Caco-2 (cell line): ENCODE measurements around the gene WDR4. TPM values are rescaled to one million over a fixed set of nuclear protein-coding genes. Genes with fewer than 3 reads are reported as not detected.
"Not testable (repeated sequence)": the region's sequence is repeated elsewhere in the genome, so short reads cannot be mapped to it uniquely, and the experiment has no call there.

Source experiments
- BruUV-seq: library from RNA; stranded (reverse); fragments of 400-500 nt; replicated peaks from 2 replicates; lab custom pipeline; 2021; lab: Mats Ljungman, UMichigan
- CTCF ChIA-PET: fragments of 300-600 bp; sonication (Branson Sonifier 250); formaldehyde crosslinking; loops from one replicate; lab custom pipeline; 2022; ENCODE audit warnings: antibody characterized with exemption; lab: Charles Lee
- POLR2A ChIA-PET: fragments of 300-600 bp; sonication (Branson Sonifier 250); formaldehyde crosslinking; loops from one replicate; lab custom pipeline; 2022; ENCODE audit warnings: antibody characterized with exemption; lab: Charles Lee
- DNase-seq, 2 experiments: peaks; one replicate each; pipeline versions ENCODE4 v3.0.0 to v3.0.0-alpha.2; 2020 to 2022
- H3K27me3 ChIP-seq: replicated peaks from 2 replicates; pipeline ENCODE4 v1.6.0; 2011; ENCODE audit warnings: low read length; ENCODE audit not compliant: control insufficient read depth, insufficient read depth
- H3K36me3 ChIP-seq: 2 replicates; pipeline ENCODE4 v1.5.1; 2011; ENCODE audit warnings: low read length; ENCODE audit not compliant: control insufficient read depth, insufficient read depth
- H3K4me1 ChIP-seq: fragments of 250-450 bp; sonication (Bioruptor Pico); 2 replicates; pipeline ENCODE4 v1.5.1; 2020; ENCODE audit warnings: mild to moderate bottlenecking
- H3K4me3 ChIP-seq: 2 replicates; pipeline ENCODE4 v1.5.1; 2011; ENCODE audit warnings: low read depth, mild to moderate bottlenecking, control low read depth, low read length
- H3K9me3 ChIP-seq: fragments of 250-450 bp; sonication (Bioruptor Pico); 2 replicates; pipeline ENCODE4 v1.5.1; 2020; ENCODE audit warnings: mild to moderate bottlenecking, moderate library complexity
- H3K27ac Mint-ChIP-seq: one replicate; pipeline ENCODE4 v1.8.0; 2022; ENCODE audit warnings: mixed read lengths; ENCODE audit not compliant: unreplicated experiment
- H3K27me3 Mint-ChIP-seq: one replicate; pipeline ENCODE4 v1.8.0; 2022; ENCODE audit warnings: mixed read lengths; ENCODE audit not compliant: insufficient read depth, unreplicated experiment
- H3K36me3 Mint-ChIP-seq: one replicate; pipeline ENCODE4 v1.8.0; 2022; ENCODE audit warnings: mild to moderate bottlenecking, mixed read lengths; ENCODE audit not compliant: insufficient read depth, unreplicated experiment
- H3K4me1 Mint-ChIP-seq: one replicate; pipeline ENCODE4 v1.8.0; 2022; ENCODE audit warnings: low read depth, mixed read lengths; ENCODE audit not compliant: unreplicated experiment
- H3K4me3 Mint-ChIP-seq: one replicate; pipeline ENCODE4 v1.8.0; 2022; ENCODE audit warnings: mild to moderate bottlenecking, moderate library complexity, mixed read lengths; ENCODE audit not compliant: unreplicated experiment
- H3K9me3 Mint-ChIP-seq: one replicate; pipeline ENCODE4 v1.8.0; 2022; ENCODE audit warnings: mixed read lengths; ENCODE audit not compliant: unreplicated experiment
- intact Hi-C: fragments of 100-400 bp; cut with micrococcal nuclease; formaldehyde crosslinking; loops from one replicate; pipeline ENCODE4 v1.10.0; 2022; ENCODE audit not compliant: unreplicated experiment
- total RNA-seq: library from RNA; stranded (reverse); gene quantifications from 2 replicates; pipeline ENCODE4 v1.2.3, GENCODE V29; 2022
- TF ChIP-seq, protein P1 (sequence below), 2 experiments: fragments of 200-600 bp in 1 of 2; IDR thresholded peaks; 1 replicate in 1 of 2; 2 replicates in 1 of 2; pipeline versions ENCODE4 v1.5.1 to v1.8.0; 2011 to 2022; ENCODE audit warnings: antibody characterized with exemption in 1 of 2, control low read depth in 1 of 2, inconsistent platforms in 1 of 2, low read depth in 1 of 2, low read length in 1 of 2, mild to moderate bottlenecking in 1 of 2, moderate library complexity in 1 of 2; ENCODE audit not compliant: insufficient read depth in 1 of 2, severe bottlenecking in 1 of 2, unreplicated experiment in 1 of 2

Gene WDR4
- total RNA-seq, 1 experiment from 2014 or later: 35.0 TPM

DNA sequence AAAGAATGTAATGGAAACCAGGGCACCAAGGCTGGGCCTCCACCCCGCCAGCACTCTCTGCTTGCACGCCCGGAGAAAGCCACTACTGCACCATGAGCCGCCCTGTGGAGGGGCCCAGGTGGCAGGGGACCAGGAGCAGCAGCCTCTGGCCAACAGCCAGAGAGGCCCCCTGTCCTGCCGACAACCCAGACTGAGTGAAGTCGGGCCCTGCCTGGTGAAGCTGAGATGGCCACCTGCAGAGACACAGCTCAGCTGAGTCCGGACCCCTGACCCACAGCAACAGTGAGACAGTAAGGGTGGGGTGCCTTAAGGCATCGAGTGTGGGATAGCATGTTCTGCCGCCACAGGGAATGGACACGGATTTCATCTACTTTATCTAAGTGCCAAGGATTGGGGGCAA, 28.9 kb downstream of the WDR4 start:
- intact Hi-C loops: no loop called here
- Mint-ChIP-seq H3K27me3 (no peaks in the 10 kb centered on the region), H3K4me1 (no peaks in the 10 kb centered on the region), H3K36me3 (peaks cover 72% of the 10 kb centered on the region), H3K9me3 (no peaks in the 10 kb centered on the region), H3K27ac (no peak overlapping the region), H3K4me3 (no peak overlapping the region)
- peaks cover 3% of the 10 kb centered on the region for H3K36me3 ChIP-seq
- H3K4me1 ChIP-seq: no peaks in the 10 kb centered on the region
- H3K9me3 ChIP-seq: no peaks in the 10 kb centered on the region
- no peak overlapping the region for H3K4me3 ChIP-seq
- DNase-seq: no peak
- TF ChIP-seq, protein P1, sequence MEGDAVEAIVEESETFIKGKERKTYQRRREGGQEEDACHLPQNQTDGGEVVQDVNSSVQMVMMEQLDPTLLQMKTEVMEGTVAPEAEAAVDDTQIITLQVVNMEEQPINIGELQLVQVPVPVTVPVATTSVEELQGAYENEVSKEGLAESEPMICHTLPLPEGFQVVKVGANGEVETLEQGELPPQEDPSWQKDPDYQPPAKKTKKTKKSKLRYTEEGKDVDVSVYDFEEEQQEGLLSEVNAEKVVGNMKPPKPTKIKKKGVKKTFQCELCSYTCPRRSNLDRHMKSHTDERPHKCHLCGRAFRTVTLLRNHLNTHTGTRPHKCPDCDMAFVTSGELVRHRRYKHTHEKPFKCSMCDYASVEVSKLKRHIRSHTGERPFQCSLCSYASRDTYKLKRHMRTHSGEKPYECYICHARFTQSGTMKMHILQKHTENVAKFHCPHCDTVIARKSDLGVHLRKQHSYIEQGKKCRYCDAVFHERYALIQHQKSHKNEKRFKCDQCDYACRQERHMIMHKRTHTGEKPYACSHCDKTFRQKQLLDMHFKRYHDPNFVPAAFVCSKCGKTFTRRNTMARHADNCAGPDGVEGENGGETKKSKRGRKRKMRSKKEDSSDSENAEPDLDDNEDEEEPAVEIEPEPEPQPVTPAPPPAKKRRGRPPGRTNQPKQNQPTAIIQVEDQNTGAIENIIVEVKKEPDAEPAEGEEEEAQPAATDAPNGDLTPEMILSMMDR (IDR thresholded peaks at IDR 0.05; ENCODE audit: insufficient read depth in 1 of 2, low read depth in 1 of 2, low read length in 1 of 2, severe bottlenecking in 1 of 2, unreplicated experiment in 1 of 2): no peak
- BruUV-seq: no TSS peak
- POLR2A ChIA-PET: no interaction called here
- H3K27me3 ChIP-seq: no peaks in the 10 kb centered on the region
- CTCF ChIA-PET: no interaction called here

DNA sequence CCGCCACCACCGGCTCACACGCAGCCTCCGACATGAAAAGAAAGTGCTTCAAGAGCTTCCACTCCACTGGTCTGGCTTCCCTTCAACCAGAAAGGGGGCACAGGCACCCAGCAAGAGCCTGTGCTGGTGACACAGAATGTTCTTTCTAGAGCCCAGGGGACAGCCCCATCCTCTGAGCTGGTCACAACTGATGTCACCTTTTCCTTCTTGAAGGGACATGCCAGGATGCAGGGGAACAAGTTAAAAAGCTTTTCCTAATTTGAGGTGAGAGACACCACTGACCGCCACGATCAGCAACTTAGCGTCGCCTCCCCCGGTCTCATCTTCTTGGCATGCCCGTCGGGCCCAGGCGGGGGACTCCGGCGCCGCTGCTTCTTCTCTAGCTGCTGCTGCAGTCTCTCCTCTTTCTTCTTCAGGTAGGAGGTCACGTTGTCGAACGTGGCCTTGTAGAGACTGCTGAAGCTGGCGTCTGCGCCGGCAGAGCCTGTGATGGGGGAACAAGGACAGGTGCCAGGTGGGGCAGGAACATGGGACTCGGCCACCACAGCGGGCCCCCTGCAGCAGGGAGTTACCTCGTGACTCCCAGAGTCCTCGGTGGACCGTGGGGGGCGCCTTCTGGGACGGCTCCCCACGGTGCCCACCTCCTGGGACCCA, 29.5 kb downstream of the WDR4 start:
- Mint-ChIP-seq H3K36me3 (peaks cover 72% of the 10 kb centered on the region), H3K4me3 (no peak overlapping the region), H3K9me3 (no peaks in the 10 kb centered on the region), H3K27ac (no peak overlapping the region), H3K4me1 (no peaks in the 10 kb centered on the region), H3K27me3 (no peaks in the 10 kb centered on the region)
- Histone ChIP-seq H3K9me3 (no peaks in the 10 kb centered on the region), H3K4me1 (no peaks in the 10 kb centered on the region), H3K27me3 (no peaks in the 10 kb centered on the region), H3K36me3 (peaks cover 2% of the 10 kb centered on the region), H3K4me3 (no peak overlapping the region)
- DNase-seq: no peak
- intact Hi-C loops: no loop called here
- CTCF ChIA-PET: no interaction called here
- POLR2A ChIA-PET: no interaction called here
- TF ChIP-seq, protein P1 (IDR thresholded peaks at IDR 0.05; ENCODE audit: insufficient read depth in 1 of 2, low read depth in 1 of 2, low read length in 1 of 2, severe bottlenecking in 1 of 2, unreplicated experiment in 1 of 2): no peak
- no TSS peak for BruUV-seq

DNA sequence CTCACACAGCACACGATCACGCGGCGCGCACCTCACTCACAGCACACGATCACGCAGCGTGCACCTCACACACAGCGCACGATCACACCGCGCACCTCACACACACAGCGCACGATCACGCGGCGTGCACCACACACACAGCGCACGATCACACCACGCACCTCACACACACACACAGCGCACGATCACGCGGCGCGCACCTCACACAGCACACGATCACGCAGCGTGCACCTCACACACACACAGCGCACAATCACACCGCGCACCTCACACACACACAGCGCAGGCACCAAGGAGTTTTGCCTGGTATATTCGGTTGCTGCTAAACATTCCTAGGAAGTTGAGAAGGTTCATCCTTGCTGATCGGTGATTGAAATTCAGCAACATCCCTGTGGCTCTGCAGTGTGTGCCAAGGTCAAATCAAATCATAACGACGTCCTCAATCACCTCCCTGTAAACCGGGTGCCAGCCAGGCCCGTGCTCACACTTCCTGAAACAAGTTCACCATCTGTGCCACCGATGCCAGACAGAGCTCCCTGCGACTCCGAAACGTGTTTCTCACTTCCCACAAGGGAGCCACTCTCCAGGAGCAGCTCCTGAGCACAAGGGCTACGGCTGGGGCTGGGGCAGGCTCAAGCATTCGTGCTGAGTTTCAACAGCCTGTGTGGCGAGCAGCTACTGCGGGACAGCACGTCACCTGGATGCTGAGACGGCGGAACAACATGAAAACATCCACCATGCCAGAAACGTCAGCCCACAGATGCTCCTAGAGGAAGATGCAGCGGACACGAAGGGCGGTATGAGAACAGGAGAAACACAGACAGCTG, 30.2 kb downstream of the WDR4 start:
- H3K4me1 Mint-ChIP-seq: no peaks in the 10 kb centered on the region
- BruUV-seq: no TSS peak

DNA sequence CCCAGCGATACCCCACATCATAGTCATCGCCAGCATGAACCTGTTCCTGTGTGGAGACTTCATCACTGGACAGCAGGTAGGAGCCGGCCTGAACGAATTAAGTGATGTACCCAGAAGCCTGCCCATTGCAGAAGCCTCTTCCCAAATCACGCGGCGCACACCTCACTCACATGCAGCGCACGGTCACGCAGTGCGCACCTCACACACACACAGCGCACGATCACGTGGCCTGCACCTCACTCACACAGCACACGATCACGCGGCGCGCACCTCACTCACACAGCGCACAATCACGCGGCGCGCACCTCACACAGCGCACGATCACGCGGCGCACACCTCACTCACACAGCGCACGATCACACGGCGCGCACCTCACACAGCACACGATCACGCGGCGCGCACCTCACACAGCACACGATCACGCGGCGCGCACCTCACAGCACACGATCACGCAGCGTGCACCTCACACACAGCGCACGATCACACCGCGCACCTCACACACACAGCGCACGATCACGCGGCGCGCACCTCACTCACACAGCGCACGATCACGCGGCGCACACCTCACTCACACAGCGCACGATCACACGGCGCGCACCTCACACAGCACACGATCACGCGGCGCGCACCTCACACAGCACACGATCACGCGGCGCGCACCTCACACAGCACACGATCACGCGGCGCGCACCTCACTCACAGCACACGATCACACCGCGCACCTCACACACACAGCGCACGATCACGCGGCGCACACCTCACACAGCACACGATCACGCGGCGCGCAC, 31.0 kb downstream of the WDR4 start:
- BruUV-seq, H3K4me3 ChIP-seq, H3K9me3 ChIP-seq, POLR2A ChIA-PET, H3K4me3 Mint-ChIP-seq, H3K27me3 ChIP-seq, intact Hi-C loops, H3K9me3 Mint-ChIP-seq, H3K36me3 ChIP-seq, DNase-seq, H3K4me1 Mint-ChIP-seq, H3K27me3 Mint-ChIP-seq, CTCF ChIA-PET, H3K4me1 ChIP-seq: not testable (repeated sequence)
- peaks cover 75% of the 10 kb centered on the region for H3K36me3 Mint-ChIP-seq
- peak overlapping the region; percentile 60 for H3K27ac Mint-ChIP-seq

More for the DNA sequence above, 30.2 kb downstream of the WDR4 start:
- TF ChIP-seq, protein P1 (IDR thresholded peaks at IDR 0.05; ENCODE audit: insufficient read depth in 1 of 2, low read depth in 1 of 2, low read length in 1 of 2, severe bottlenecking in 1 of 2, unreplicated experiment in 1 of 2): no peak
- Histone ChIP-seq H3K36me3 (peaks cover 2% of the 10 kb centered on the region), H3K4me1 (no peaks in the 10 kb centered on the region), H3K4me3 (no peak overlapping the region), H3K27me3 (no peaks in the 10 kb centered on the region), H3K9me3 (no peaks in the 10 kb centered on the region)
- Mint-ChIP-seq H3K4me3 (no peak overlapping the region), H3K27me3 (no peaks in the 10 kb centered on the region), H3K27ac (peak overlapping the region; percentile 60), H3K36me3 (peaks cover 72% of the 10 kb centered on the region), H3K9me3 (no peaks in the 10 kb centered on the region)
- ChIA-PET POLR2A (no interaction called here), CTCF (no interaction called here)
- no peak for DNase-seq
- intact Hi-C loops: no loop called here
